ENCODE measurements around the gene TMEM41B.

GRCh38 chr11:9264316-9265210, 49.8 kb downstream of the TMEM41B start:
- TF ChIP-seq CTCF (IDR thresholded peaks at IDR 0.05; ENCODE audit: low read length) (no peak), EZH2 (IDR thresholded peaks at IDR 0.05; ENCODE audit: borderline replicate concordance, low read length) (no peak)

All from OCI-LY1 (cell line).